Spleen (tissue), 11 donors: ENCODE results near the gene SUMO2. TPM values are rescaled to one million over a fixed set of nuclear protein-coding genes. Genes with fewer than 3 reads are reported as not detected.
A peak's percentile ranks its signal among the peaks of the same experiment; 100 is the strongest.

ENCODE experiments used
- DNase-seq: peaks from one replicate; pipeline ENCODE4 v3.0.0-alpha.2; 2020
- H3K27ac ChIP-seq, 8 donors: fragments of 200-600 bp; sonication (generic) in 7 of 8; 1 replicate in 4 of 8; 2 replicates in 4 of 8; pipeline versions ENCODE4 v1.5.0 to v1.8.0; 2016 to 2021; ENCODE audit warnings: inconsistent platforms in 4 of 8, mild to moderate bottlenecking in 4 of 8, moderate library complexity in 1 of 8
- H3K27me3 ChIP-seq, 7 donors: fragments of 200-600 bp; sonication (generic) in 6 of 7; replicated peaks in 1 of 7; 1 replicate in 4 of 7; 2 replicates in 3 of 7; pipeline versions ENCODE4 v1.5.0 to v1.8.0; 2016 to 2021; ENCODE audit warnings: inconsistent platforms in 3 of 7, mild to moderate bottlenecking in 1 of 7
- H3K36me3 ChIP-seq, 6 donors: fragments of 200-600 bp; sonication (generic) in 5 of 6; 1 replicate in 4 of 6; 2 replicates in 2 of 6; pipeline versions ENCODE4 v1.5.0 to v1.8.0; 2016 to 2021; ENCODE audit warnings: inconsistent platforms in 2 of 6
- H3K4me1 ChIP-seq, 6 donors: fragments of 200-600 bp; sonication (generic) in 5 of 6; 1 replicate in 3 of 6; 2 replicates in 3 of 6; pipeline versions ENCODE4 v1.5.0 to v1.8.0; 2016 to 2021; ENCODE audit warnings: inconsistent platforms in 3 of 6
- H3K4me3 ChIP-seq, 8 donors: fragments of 200-600 bp; sonication (generic) in 7 of 8; 1 replicate in 4 of 8; 2 replicates in 4 of 8; pipeline versions ENCODE4 v1.5.0 to v1.8.0; 2016 to 2021; ENCODE audit warnings: inconsistent platforms in 4 of 8, mild to moderate bottlenecking in 4 of 8, moderate library complexity in 2 of 8
- H3K9me3 ChIP-seq, 8 donors: fragments of 200-600 bp; sonication (generic) in 7 of 8; 1 replicate in 4 of 8; 2 replicates in 4 of 8; pipeline versions ENCODE4 v1.5.0 to v1.8.0; 2016 to 2021; ENCODE audit warnings: inconsistent platforms in 4 of 8
- CTCF ChIP-seq, 11 experiments: fragments of 200-600 bp in 7 of 11; fragments of 450-650 bp in 4 of 11; sonication (generic) in 4 of 11; IDR thresholded peaks in 8 of 11; conservative IDR thresholded peaks in 3 of 11; 1 replicate in 7 of 11; 2 replicates in 4 of 11; pipeline versions ENCODE4 v1.4.0 to v1.8.0; 2016 to 2021; ENCODE audit warnings: antibody characterized with exemption in 11 of 11, inconsistent platforms in 4 of 11, mild to moderate bottlenecking in 1 of 11
- POLR2A ChIP-seq, 3 donors: fragments of 450-650 bp; IDR thresholded peaks; one replicate each; pipeline ENCODE4 v1.5.1; 2017; ENCODE audit warnings: antibody characterized with exemption in 3 of 3, mild to moderate bottlenecking in 1 of 3
- POLR2AphosphoS5 ChIP-seq, 3 donors: sonication (generic); formaldehyde crosslinking; IDR thresholded peaks; one replicate each; pipeline ENCODE4 v1.5.1; 2017; ENCODE audit warnings: antibody characterized with exemption in 3 of 3
- WGBS, 5 donors: extraction: QIAGEN DNeasy Blood & Tissue Kit in 3 of 5; methylation state at CpG; one replicate each; pipeline versions ENCODE4 v1.1.5 to v1.1.7; 2013 to 2018; 5-methylcytosine and 5-hydroxymethylcytosine counted together
- intact Hi-C: fragments of 100-400 bp; cut with DNase I; formaldehyde crosslinking; loops from one replicate; pipeline ENCODE4 v1.15.0; 2023; ENCODE audit warnings: low total_unique reads
- polyA plus RNA-seq, 3 donors: library from polyadenylated mRNA; stranded (reverse); fragments of 200-250 nt; gene quantifications; one replicate each; pipeline ENCODE4 v1.2.1, GENCODE V29; 2013
- total RNA-seq, 7 donors: library from RNA; depleted of rRNA in 3 of 7; stranded (reverse); fragments of >200 nt in 3 of 7; fragmentation: NEBNext Ultra II Directional in 4 of 7; extraction: Animal tissue kit (Norgen Biotek cat#: 25700) in 4 of 7; gene quantifications; one replicate each; pipeline versions ENCODE4 v1.1.0 to v1.2.1, GENCODE V29; 2016 to 2021
- donor health status: healthy with polysubstance abuse.
- donor health status: DM: no; HTN: no; CAD: no; lungs with moderate emphysema.
- donor health status: DM: no; HTN: no; CAD: no.
- donor health status: Bipolar disorder and iron deficiency.
- donor health status: healthy.
- donor health status: DM: no; HTN: no; CAD: no.
- donor health status: DM: yes; HTN: yes; CAD: no.

SUMO2 gene
- total and polyA plus RNA-seq, 10 donors, result 67.7 to 310 (median 122) TPM

GRCh38 chr17:75181110-75181509, 1.6 kb downstream of the SUMO2 start:
- WGBS, 5 donors, result 3 to 9% (median 7%) methylated on average over 8 of the region's 8 CpGs
- intact Hi-C loops, result no loop called here
- H3K4me1 ChIP-seq, result peaks cover 17 to 70% (median 51%) of the 10 kb centered on the region in 6 donors
- no peak for DNase-seq
- peak overlapping the region; percentile 62 to 98 (median 96) for H3K4me3 ChIP-seq
- H3K27ac ChIP-seq, result peak overlapping the region in 7 of 8 donors; percentile 99 to 100 (median 100)
- H3K9me3 ChIP-seq, result no peaks in the 10 kb centered on the region
- H3K36me3 ChIP-seq, result peaks cover 0 to 44% (median 28%) of the 10 kb centered on the region in 6 donors
- no peaks in the 10 kb centered on the region for H3K27me3 ChIP-seq
- TF ChIP-seq POLR2AphosphoS5 (IDR thresholded peaks at IDR 0.05), result no peak
- no peak for TF ChIP-seq CTCF (IDR thresholded peaks at IDR 0.05 in 8 of 11, conservative IDR thresholded peaks at IDR 0.05 in 3 of 11)
- no peak for TF ChIP-seq POLR2A (IDR thresholded peaks at IDR 0.05)

- WGBS, 5 donors, result 78 to 93% (median 90%) methylated on average over 6 of the region's 6 CpGs
- Histone ChIP-seq H3K36me3 (peaks cover 3 to 70% (median 50%) of the 10 kb centered on the region in 6 donors), H3K27ac (peak overlapping the region in 2 of 8 donors; percentile 4 to 9), H3K27me3 (no peaks in the 10 kb centered on the region), H3K4me3 (no peak overlapping the region), H3K4me1 (peaks cover 13 to 85% (median 51%) of the 10 kb centered on the region in 6 donors), H3K9me3 (no peaks in the 10 kb centered on the region)
- TF ChIP-seq CTCF (IDR thresholded peaks at IDR 0.05 in 8 of 11, conservative IDR thresholded peaks at IDR 0.05 in 3 of 11) (no peak), POLR2AphosphoS5 (IDR thresholded peaks at IDR 0.05) (no peak), POLR2A (IDR thresholded peaks at IDR 0.05) (no peak)
- DNase-seq, result peak; percentile 29
- intact Hi-C loops, result loop anchor here (10.0 kb wide), 1 partner anchor 64 kb away; no protein-coding TSS in a partner anchor
These were observed 4.3 kb downstream of the SUMO2 start for GRCh38 chr17:75178453-75178852.

- TF ChIP-seq POLR2A (IDR thresholded peaks at IDR 0.05) (no peak), CTCF (IDR thresholded peaks at IDR 0.05 in 8 of 11, conservative IDR thresholded peaks at IDR 0.05 in 3 of 11) (no peak), POLR2AphosphoS5 (IDR thresholded peaks at IDR 0.05) (no peak)
- WGBS, 5 donors, result 79 to 91% (median 86%) methylated on average over 5 of the region's 5 CpGs
- no peak for DNase-seq
- Histone ChIP-seq H3K9me3 (no peaks in the 10 kb centered on the region), H3K27me3 (no peaks in the 10 kb centered on the region), H3K4me3 (no peak overlapping the region), H3K36me3 (peaks cover 3 to 87% (median 64%) of the 10 kb centered on the region in 6 donors), H3K27ac (peak overlapping the region in 1 of 8 donors; percentile 30), H3K4me1 (peaks cover 12 to 92% (median 53%) of the 10 kb centered on the region in 6 donors)
- intact Hi-C loops, result loop anchor here (10.0 kb wide), 1 partner anchor 62 kb away; no protein-coding TSS in a partner anchor
These were observed 6.1 kb downstream of the SUMO2 start for GRCh38 chr17:75176625-75177024.

- intact Hi-C loops, result loop anchor here (10.0 kb wide), 1 partner anchor 60 kb away; no protein-coding TSS in a partner anchor
These were observed 7.8 kb downstream of the SUMO2 start for GRCh38 chr17:75174996-75175395.

More at GRCh38 chr17:75174996-75175395, 7.8 kb downstream of the SUMO2 start:
- Histone ChIP-seq H3K4me1 (peaks cover 12 to 92% (median 48%) of the 10 kb centered on the region in 6 donors), H3K36me3 (peaks cover 3 to 98% (median 67%) of the 10 kb centered on the region in 6 donors), H3K4me3 (no peak overlapping the region), H3K27ac (no peak overlapping the region), H3K9me3 (no peaks in the 10 kb centered on the region), H3K27me3 (no peaks in the 10 kb centered on the region)
- DNase-seq, result peak; percentile 43
- 94 to 96% (median 95%) methylated on average over 11 of the region's 11 CpGs for WGBS, 5 donors
- TF ChIP-seq POLR2A (IDR thresholded peaks at IDR 0.05) (no peak), POLR2AphosphoS5 (IDR thresholded peaks at IDR 0.05) (no peak), CTCF (IDR thresholded peaks at IDR 0.05 in 8 of 11, conservative IDR thresholded peaks at IDR 0.05 in 3 of 11) (no peak)
